ENCODE measurements around the gene CFL1. TPM values are rescaled to one million over a fixed set of nuclear protein-coding genes. Genes with fewer than 3 reads are reported as not detected.
A peak's percentile ranks its signal among the peaks of the same experiment; 100 is the strongest.

Gene CFL1
- total RNA-seq, 4 donors from 2014 or later, result 153 to 371 (median 251) TPM

DNA sequence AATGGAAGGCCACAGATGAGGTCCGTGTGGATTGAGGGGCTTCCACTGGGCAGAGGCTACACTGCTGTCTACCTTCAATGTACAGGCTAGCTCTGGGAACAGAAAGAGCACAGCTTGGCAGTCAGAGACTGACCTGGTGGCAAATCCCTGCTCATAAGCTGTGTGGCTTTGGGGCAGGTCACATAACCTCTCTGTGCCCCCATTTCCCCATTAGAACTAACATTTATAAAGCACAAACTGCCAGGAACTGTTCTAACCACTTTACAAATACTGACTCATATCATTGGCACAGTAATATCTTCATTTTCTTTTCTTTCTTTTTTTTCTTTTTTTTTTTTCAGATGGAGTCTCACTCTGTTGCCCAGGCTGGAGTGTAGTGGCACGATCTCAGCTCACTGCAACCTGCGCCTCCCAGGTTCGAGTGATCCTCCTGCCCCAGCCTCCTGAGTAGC lies 39.1 kb upstream of the CFL1 start:
- ATAC-seq, result no peak
- H3K4me1 ChIP-seq, result peaks cover 11 to 29% of the 10 kb centered on the region in 2 donors
- in situ Hi-C loops (cut with MboI; ENCODE audit: low sequenced_read_pairs in 4 of 4), result no loop called here
- no peak overlapping the region for H3K27ac ChIP-seq
- H3K27me3 ChIP-seq, result peaks cover 12 to 26% (median 16%) of the 10 kb centered on the region in 3 donors
- no peaks in the 10 kb centered on the region for H3K36me3 ChIP-seq
- TF ChIP-seq, protein P1, sequence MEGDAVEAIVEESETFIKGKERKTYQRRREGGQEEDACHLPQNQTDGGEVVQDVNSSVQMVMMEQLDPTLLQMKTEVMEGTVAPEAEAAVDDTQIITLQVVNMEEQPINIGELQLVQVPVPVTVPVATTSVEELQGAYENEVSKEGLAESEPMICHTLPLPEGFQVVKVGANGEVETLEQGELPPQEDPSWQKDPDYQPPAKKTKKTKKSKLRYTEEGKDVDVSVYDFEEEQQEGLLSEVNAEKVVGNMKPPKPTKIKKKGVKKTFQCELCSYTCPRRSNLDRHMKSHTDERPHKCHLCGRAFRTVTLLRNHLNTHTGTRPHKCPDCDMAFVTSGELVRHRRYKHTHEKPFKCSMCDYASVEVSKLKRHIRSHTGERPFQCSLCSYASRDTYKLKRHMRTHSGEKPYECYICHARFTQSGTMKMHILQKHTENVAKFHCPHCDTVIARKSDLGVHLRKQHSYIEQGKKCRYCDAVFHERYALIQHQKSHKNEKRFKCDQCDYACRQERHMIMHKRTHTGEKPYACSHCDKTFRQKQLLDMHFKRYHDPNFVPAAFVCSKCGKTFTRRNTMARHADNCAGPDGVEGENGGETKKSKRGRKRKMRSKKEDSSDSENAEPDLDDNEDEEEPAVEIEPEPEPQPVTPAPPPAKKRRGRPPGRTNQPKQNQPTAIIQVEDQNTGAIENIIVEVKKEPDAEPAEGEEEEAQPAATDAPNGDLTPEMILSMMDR (IDR thresholded peaks at IDR 0.05 in 4 of 5, conservative IDR thresholded peaks at IDR 0.05 in 1 of 5), result no peak
- no peak for TF ChIP-seq POLR2A (IDR thresholded peaks at IDR 0.05)
- H3K4me3 ChIP-seq, result no peak overlapping the region
- intact Hi-C loops (cut with DNase I; ENCODE audit: low total_unique reads), result no loop called here
- H3K9me3 ChIP-seq, result no peaks in the 10 kb centered on the region
- no peak for DNase-seq

GRCh38 chr11:65896034-65896999 lies 38.3 kb upstream of the CFL1 start:
- no peaks in the 10 kb centered on the region for H3K36me3 ChIP-seq
- intact Hi-C loops (cut with DNase I; ENCODE audit: low total_unique reads) (no loop called here), in situ Hi-C loops (cut with MboI; ENCODE audit: low sequenced_read_pairs in 4 of 4) (no loop called here)
- no peak overlapping the region for H3K4me3 ChIP-seq
- TF ChIP-seq, protein P1 (IDR thresholded peaks at IDR 0.05 in 4 of 5, conservative IDR thresholded peaks at IDR 0.05 in 1 of 5), result no peak
- TF ChIP-seq POLR2A (IDR thresholded peaks at IDR 0.05), result no peak
- ATAC-seq (no peak), DNase-seq (no peak)
- H3K27me3 ChIP-seq, result peaks cover 12 to 26% (median 16%) of the 10 kb centered on the region in 3 donors
- H3K27ac ChIP-seq, result no peak overlapping the region
- H3K4me1 ChIP-seq, result peaks cover 19 to 36% of the 10 kb centered on the region in 2 donors
- no peaks in the 10 kb centered on the region for H3K9me3 ChIP-seq

DNA sequence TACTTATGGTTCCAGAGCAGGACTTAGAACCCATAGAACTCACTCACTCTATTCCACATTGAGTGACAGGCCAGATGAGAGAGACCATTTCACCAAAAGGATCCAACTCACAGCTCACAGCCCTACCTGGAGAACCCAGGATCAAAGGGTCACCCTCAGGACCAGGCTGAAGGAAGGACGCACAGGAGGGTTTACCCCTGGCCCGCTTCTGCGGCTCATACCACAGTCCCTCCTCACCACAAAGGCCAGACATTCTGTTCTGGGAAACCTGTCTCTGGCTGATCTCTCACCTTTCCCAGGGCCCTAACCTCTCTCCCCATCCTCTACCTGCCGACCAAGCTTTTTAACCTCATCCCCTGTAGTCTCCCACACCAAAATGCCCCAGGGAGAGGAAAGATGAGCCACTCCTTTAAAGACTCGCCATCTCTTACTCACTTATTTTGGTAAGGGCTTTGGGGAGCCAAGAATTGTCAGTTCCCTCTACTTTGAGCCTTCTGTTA lies 37.6 kb upstream of the CFL1 start:
- DNase-seq (no peak), ATAC-seq (no peak)
- peaks cover 12 to 21% (median 16%) of the 10 kb centered on the region in 3 donors for H3K27me3 ChIP-seq
- TF ChIP-seq POLR2A (IDR thresholded peaks at IDR 0.05), result no peak
- TF ChIP-seq, protein P1 (IDR thresholded peaks at IDR 0.05 in 4 of 5, conservative IDR thresholded peaks at IDR 0.05 in 1 of 5), result no peak
- intact Hi-C loops (cut with DNase I; ENCODE audit: low total_unique reads) (no loop called here), in situ Hi-C loops (cut with MboI; ENCODE audit: low sequenced_read_pairs in 4 of 4) (no loop called here)
- no peaks in the 10 kb centered on the region for H3K36me3 ChIP-seq
- no peaks in the 10 kb centered on the region for H3K9me3 ChIP-seq
- no peak overlapping the region for H3K27ac ChIP-seq
- H3K4me1 ChIP-seq, result peaks cover 21 to 35% of the 10 kb centered on the region in 2 donors
- no peak overlapping the region for H3K4me3 ChIP-seq

GRCh38 chr11:65894034-65894591 lies 36.1 kb upstream of the CFL1 start:
- TF ChIP-seq, protein P1 (IDR thresholded peaks at IDR 0.05 in 4 of 5, conservative IDR thresholded peaks at IDR 0.05 in 1 of 5), result no peak
- TF ChIP-seq POLR2A (IDR thresholded peaks at IDR 0.05), result no peak
- Histone ChIP-seq H3K36me3 (no peaks in the 10 kb centered on the region), H3K4me3 (peak overlapping the region in 2 of 4 donors; percentile 31 to 34), H3K27me3 (peaks cover 4 to 9% (median 8%) of the 10 kb centered on the region in 3 donors), H3K4me1 (peaks cover 31 to 38% of the 10 kb centered on the region in 2 donors), H3K27ac (peak overlapping the region; percentile 93 to 98 (median 96)), H3K9me3 (no peaks in the 10 kb centered on the region)
- no peak for DNase-seq
- intact Hi-C loops (cut with DNase I; ENCODE audit: low total_unique reads) (no loop called here), in situ Hi-C loops (cut with MboI; ENCODE audit: low sequenced_read_pairs in 4 of 4) (no loop called here)
- ATAC-seq, result no peak
